ENCODE results near the gene SP7.
"Not testable (repeated sequence)": the region's sequence is repeated elsewhere in the genome, so short reads cannot be mapped to it uniquely, and the experiment has no call there.

Gene SP7

DNA sequence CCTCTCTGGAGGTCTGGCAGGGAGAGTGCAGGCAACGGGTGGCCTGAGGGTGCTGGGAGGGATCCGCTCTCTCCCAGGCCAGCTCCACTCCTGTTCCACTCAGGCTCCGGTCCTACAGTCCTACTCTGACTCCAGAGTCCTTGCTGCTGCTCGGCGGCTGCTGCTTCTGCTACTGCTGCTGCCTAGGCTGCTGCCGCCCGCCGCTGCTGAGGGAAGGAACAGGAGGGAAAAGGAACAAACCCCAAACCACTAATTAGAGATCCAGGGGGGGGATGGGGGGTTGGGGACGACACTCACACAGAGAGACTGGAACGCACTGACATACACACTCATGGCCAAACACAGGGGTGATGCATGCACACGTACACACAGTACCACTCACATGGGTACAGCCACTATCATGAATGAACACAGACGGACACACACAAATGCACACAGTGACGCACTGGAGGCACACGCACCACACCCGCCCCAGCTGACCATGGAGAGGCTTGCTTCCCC, at the start of gene SP7:
Gene SP7, minus strand, starts transcription at position 174 of the 501 bp plus-strand sequence. CDS start 708 bp downstream, outside the sequence.
- DNase-seq (ENCODE audit: low spot score): no peak

DNA sequence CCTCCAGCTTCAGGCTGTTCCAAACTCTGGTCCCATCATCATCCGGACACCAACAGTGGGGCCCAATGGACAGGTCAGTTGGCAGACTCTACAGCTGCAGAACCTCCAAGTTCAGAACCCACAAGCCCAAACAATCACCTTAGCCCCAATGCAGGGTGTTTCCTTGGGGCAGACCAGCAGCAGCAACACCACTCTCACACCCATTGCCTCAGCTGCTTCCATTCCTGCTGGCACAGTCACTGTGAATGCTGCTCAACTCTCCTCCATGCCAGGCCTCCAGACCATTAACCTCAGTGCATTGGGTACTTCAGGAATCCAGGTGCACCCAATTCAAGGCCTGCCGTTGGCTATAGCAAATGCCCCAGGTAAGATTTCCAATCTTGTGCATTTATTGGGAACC, 47.1 kb upstream of the SP7 start:
- DNase-seq (ENCODE audit: low spot score): no peak

DNA sequence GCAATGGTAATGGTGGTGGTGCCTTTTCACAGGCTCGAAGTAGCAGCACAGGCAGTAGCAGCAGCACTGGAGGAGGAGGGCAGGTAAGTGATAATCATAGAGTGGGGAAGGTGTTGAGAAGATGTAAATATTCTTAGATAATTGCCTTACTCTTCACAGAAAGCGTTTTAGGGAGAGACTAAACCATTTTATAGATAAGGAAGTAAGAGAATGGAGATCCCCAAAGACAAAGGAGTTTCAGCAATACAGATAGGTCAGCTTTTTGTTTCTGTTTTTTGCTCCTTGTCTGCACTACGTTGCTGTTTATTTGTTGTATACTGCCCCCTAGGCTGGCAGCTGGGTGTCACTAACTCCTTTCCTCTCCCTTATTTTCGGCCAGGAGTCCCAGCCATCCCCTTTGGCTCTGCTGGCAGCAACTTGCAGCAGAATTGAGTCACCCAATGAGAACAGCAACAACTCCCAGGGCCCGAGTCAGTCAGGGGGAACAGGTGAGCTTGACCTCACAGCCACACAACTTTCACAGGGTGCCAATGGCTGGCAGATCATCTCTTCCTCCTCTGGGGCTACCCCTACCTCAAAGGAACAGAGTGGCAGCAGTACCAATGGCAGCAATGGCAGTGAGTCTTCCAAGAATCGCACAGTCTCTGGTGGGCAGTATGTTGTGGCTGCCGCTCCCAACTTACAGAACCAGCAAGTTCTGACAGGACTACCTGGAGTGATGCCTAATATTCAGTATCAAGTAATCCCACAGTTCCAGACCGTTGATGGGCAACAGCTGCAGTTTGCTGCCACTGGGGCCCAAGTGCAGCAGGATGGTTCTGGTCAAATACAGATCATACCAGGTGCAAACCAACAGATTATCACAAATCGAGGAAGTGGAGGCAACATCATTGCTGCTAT, 45.8 kb upstream of the SP7 start:
- DNase-seq (ENCODE audit: low spot score): no peak

DNA sequence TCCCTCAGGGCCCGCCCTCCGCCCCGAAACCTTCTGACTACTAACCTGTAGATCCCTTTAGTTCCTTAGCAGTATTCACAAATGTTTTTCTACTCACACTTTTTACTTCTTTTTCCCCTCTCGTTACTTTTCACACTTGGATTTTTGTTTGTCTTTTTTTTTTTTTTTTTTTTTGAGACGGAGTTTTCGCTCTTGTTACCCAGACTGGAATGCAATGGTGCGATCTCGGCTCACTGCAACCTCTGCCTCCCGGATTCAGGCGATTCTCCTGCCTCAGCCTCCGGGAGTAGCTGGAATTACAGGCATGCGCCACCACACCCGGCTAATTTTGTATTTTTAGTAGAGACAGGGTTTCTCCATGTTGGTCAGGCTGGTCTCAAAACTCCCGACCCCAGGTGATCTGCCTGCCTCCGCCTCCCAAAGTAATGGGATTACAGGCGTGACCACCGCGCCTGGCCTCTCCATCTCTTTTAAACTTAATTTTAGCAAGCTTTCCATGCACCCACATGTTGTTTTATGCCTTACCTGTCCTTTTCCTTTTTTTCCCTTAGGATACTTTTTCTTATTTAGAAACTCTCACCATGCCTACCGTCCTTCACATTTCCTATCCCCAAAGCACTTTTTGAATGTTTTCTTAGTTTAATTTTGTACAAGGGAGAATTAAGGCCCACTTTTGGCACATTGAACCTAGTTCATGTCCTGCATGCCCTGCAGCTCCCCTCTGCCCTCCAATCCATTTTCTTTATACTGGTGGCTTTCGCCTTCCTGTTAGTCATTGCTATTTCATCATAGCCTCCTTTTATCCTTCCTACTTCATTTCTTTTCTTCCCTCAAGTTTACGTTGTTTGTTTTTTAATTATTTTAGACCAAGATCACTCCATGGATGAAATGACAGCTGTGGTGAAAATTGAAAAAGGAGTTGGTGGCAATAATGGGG, 44.9 kb upstream of the SP7 start:
- no peak for DNase-seq (ENCODE audit: low spot score)

DNA sequence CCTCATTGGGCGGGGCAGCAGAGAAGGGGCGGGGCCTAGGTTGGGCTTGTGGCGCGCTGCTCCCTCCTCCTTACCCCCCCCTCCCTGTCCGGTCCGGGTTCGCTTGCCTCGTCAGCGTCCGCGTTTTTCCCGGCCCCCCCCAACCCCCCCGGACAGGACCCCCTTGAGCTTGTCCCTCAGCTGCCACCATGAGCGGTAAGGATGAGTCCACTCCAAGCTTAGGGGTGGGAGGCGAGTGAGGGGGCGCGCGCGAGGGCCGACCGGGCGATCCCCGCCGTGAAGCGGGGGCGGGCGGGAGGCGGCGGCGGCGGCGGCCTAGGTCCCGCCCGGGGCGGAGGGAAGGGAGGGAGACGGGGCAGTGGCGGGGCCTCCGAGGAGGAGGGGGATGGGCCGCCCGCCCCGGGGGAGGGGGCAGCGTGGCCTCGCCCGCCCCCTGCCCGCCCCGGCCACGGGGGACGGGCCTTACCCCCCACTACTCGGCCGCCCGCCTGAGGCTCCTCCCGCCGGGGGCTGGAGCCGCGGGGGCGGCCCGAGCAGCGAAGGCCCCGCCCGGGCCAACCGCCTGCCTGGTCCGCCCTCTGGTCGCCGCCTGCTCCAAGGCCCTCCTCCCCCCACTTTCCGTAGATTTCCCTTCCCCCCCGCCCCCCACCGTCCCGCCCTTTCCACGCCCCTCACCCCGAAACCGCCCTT, 44.1 kb upstream of the SP7 start, which contains the start of gene SP1:
Gene SP1, plus strand, starts transcription at position 73 of the 690 bp plus-strand sequence. Its CDS starts 116 bp downstream, at position 189.
- peak; percentile 86 for DNase-seq (ENCODE audit: low spot score)

DNA sequence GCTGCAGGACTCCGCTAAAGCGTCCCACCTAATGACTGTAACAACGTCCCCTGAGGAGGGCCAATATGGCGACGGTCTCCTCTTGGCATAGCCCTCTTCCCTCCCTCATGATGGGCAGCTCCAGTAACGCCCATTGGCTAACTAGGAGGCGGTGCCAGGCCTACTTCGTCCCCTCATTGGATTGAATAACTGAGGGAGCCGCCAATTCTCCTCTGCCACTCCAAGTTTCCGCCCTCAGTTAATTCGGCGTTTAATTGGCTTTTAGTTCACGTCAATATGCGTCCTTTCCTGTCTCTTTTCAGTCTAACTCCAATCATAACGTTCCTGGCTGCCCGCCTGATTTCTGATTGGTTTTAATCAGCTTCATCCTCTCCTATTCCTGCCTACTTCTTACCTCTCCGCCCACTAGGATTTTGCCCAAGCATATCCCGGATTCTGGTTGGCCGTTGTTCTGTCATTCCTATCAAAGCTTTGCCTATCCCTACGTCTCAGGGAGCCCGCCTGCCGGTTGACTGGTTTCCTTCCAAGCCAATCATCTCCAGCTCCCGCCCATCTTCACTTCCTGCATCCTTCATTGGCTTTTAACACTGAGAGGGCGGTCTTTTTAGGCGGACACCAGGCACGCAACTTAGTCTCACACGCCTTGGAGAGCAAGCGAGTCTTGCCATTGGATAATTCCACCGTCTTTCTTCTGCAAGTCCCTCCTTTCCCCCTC, 43.4 kb upstream of the SP7 start:
- DNase-seq (ENCODE audit: low spot score): peak; percentile 94

DNA sequence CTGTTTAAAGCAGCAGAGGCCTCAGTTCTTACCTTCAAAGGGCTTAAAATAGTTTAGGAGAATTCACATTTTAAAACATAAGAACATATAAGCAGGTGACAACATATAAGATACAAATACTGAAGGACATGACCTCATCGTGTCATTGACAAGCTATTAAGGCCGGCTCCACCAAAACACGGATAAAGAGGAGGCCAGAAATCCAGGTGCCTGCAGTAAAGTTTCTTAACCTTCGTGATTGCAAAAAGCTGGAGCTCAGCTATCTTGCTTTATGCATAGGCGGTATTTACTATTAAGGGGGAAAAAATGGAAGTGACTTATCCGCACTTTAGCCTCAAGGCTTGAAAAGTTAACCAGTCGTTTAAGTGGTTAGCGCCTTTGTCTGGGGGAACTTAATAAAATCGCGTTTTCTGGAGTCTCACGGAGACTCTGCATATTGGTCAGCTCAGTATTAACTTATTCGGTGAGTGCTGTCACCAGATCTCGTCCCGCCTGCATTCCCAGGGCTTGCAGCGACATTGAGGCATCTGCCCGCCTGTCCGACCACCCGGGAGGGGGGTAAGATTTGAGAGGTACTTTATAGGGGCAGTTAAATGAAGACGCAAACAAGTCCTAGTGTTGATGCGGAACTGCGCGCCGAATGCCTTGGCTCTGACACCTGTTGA, 42.7 kb upstream of the SP7 start:
- no peak for DNase-seq (ENCODE audit: low spot score)

DNA sequence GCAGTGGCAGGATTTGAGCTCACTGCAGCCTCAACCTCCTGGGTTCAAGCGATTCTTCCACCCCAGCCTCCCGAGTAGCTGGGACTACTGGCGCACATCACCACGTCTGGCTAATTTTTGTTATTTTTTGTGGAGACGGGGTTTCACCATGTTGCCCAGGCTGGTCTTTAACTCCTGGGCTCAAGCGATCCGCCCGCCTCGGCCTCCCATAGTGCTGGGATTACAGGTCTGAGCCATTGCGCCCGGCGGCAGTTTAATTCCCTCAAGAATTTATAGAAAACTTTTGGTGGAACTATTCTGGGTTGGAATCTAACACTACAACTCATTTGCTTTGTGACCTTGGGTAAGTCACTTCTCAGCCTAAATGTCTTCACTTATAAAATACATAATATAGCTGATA, 42.1 kb upstream of the SP7 start:
- no peak for DNase-seq (ENCODE audit: low spot score)

DNA sequence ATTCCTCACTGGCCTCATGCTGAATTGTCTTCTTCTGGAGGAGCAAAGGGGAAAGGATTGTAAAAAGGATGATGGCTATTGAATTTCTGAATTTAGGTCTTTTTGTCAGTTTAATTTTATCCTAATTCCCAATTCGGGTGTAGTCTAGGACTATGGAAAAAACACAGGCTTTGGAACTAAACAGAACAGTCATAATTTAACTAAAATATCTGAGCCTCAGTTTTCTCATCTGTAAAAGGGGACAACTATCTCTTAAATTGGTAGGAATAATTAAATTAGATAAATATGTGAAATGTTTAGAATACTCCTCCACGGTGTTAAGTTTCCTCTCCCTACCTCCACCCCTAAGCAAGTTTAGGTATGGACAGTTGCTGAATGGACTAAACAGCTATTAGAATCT, 40.6 kb upstream of the SP7 start:
- no peak for DNase-seq (ENCODE audit: low spot score)

DNA sequence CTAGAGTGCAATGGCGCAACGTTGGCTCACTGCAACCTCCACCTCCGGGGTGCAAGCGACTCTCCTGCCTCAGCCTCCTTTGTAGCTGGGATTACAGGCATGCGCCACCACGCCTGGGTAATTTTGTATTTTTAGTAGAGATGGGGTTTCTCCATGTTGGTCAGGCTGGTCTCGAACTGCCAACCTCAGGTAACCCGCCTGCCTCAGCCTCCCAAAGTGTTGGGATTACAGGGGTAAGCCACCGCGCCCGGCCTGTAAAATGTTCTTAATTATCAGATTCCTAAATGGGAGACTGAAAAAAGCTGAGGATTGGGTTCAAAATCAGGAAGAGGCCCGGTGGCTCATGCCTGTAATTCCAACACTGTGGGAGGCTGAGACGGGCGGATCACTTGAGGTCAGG, 38.1 kb upstream of the SP7 start:
- DNase-seq (ENCODE audit: low spot score): not testable (repeated sequence)

DNA sequence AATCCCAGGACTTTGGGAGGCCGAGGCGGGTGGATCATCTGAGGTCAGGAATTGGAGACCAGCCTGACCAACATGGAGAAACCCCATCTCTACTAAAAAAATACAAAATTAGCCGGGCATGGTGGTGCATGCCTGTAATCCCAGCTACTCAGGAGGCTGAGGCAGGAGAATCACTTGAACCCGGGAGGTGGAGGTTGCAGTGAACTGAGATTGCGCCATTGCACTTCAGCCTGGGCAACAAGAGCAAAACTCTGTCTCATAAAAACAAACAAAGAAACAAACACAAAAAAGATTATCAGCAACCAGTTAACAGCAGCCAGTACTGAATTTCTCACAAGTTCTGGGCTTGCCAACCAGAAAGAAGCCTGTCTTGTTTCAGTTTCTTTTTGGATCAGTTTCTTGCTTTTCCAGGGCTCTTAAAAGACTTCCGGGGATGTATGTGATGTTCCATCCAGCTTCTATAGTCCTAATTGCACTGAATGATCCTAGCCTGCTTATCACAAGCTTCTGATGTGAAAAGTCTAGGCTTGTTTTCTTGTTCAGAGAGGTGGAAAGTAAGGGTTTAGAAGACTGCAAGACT, 37.5 kb upstream of the SP7 start:
- not testable (repeated sequence) for DNase-seq (ENCODE audit: low spot score)

DNA sequence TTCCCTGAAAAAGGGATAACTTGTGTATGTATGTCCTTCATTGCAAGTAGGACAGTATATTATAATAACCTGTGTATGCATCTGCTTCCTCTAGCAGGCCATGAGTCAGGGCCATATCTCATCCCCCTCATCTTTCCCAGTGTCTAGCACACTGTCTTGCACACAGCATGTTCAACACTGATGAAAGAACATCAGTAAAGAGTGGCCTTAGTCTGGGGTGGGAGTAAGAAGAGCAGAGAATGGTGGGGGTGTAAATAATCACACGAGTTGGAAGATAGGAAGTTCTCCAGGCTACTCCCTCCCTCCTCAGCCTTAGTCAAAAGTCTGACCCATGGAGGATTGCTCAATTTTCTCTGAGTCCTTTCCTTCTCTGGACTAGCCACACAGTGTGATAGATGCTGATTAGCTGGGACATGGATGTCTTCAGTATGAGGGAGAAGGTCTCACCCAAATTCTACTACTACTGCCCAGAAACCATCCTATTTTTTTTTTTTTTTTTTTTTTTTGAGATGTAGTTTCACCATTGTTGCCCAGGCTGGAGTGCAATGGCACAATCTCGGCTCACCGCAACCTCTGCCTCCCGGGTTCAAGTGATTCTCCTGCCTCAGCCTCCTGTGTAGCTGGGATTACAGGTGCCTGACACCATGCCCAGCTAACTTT, 29.2 kb upstream of the SP7 start:
- no peak for DNase-seq (ENCODE audit: low spot score)

DNA sequence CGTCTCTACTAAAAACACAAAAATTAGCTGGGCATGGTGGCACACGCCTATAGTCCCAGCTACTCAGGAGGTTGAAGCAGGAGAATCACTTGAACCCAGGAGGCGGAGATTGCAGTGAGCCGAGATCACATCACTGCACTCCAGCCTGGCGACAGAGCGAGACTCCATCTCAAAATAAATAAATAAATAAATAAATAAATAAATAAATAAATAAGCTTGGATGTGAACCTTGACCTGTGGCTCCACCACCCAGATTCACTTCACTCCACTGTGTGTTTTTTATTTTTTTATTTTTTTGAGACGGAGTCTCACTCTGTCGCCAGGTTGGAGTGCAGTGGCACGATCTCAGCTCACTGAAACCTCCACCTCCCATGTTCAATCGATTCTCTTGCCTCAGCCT, 25.5 kb upstream of the SP7 start:
- not testable (repeated sequence) for DNase-seq (ENCODE audit: low spot score)

DNA sequence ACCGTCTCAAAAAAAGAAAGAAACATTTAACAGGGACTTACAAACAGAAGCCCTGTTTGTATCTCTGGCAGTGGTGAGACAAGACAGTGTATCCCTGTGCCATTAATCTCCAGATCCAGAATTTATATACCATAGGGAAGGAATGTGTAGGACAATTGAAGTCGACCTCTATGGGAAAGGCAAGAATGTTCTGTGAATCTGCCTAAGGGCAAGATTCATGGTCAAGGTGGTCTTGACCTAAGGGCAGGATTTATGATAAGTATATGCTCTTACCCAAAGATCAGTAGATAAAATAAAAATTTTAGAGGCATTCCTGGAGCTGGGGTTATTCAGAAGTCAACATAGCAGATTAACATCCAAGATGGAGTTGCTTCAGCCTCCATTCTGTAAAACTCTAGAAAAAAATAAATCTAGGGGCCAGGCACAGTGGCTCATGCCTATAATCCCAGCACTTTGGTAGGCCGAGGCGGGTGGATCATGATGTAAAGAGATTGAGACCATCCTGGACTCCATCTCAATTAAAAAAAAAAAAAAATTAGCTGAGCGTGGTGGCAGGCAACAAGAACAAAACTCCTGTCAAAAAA, 22.8 kb upstream of the SP7 start:
- no peak for DNase-seq (ENCODE audit: low spot score)

DNA sequence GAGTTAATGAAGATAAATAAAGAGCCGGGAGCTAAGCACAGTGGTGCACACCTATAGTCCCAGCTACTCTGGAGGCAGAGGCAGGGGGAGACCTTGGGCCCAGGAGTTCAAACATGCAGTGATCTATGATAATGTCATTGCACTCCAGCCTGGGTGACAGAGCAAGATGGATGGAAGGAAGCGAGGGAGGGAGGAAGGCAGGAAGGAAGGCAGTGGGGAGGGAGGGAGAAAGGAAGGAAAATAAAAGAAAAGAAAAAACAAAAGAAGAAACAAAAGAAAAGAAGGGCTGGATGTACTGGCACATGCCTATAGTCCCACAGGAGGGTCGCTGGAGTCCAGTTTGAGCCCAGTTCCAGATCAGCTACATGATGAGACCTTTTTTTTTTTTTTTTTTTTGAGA, 19.0 kb upstream of the SP7 start:
- no peak for DNase-seq (ENCODE audit: low spot score)

DNA sequence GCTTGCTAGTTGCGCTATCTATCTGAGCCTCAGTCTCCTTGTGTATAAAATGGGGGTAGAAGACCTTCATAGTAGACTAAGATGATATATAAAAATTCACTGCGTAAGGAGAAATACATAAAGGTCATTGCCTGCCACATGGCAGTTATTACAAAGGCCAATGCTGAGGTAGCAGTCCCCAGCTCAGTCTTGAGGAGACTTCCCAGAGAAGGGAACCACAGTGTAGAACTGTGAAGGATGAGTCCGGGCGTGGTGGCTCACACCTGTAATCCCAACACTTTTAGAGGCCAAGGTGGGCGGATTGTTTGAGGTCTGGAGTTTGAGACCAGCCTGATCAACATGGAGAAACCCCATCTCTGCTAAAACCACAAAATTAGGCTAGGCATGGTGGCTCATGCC, 17.1 kb upstream of the SP7 start:
- no peak for DNase-seq (ENCODE audit: low spot score)

DNA sequence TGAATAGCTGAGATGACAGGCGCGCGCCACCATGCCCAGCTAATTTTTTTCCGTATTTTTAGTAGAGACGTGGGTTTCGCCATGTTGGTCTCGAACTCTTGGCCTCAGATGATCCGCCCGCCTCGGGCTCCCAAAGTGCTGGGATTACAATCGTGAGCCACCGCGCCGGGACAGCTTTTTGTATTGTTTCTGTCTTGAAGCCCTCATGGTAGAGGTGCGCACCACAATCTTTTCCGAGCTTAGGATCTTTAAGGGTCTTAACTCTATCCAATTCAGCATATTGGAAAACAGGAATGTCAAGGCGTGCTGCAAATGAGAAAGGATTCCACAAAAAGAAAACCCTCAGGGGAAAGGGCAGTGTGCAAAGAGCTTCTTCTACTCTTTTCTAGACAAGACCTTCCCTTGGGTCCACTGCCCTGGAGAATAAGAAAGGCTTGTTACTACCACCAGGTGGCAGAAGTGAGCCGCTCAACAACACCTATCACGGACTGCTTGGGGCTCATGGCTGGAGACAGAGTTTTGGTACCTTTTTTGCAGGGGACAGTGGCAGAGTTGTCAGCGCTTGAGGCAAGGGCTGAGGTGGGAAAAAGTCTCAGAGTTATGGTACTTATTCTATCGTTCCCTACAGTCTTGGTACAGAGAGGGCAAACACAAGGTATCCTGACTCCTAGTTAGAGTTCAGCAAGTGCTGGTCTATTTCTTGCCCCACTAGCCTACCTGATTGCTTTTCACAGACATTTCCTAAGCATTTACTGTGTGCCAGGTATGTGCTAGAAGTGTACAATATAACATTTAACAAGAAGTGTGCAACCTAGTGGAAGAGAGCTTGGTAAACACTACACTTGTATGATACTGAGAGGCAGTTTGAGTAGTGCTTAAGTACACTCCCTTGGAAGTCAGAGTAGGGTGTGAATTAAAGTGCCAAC, 16.4 kb upstream of the SP7 start:
- DNase-seq (ENCODE audit: low spot score): peak; percentile 66

DNA sequence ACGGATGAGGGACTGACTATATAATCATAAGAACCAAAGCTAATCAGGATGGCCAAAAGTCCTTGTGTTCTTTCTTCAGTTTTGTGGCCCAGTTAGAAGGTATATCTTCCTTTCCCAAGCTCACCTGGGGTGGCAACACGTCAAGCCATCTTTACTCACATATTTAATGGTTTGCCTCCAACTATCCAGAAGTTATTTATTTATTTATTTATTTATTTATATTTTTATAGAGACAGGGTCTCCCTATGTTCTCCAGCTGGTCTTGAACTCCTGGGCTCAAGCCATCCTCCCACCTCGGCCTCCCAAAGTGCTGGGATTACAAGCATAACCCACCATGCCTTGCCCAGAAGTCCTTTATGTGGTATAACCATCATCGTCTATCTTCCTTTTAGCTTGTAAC, 11.8 kb upstream of the SP7 start:
- no peak for DNase-seq (ENCODE audit: low spot score)

Data from germinal center (tissue), 1 donor.